ENCODE results near the gene TMEM208.

DNA sequence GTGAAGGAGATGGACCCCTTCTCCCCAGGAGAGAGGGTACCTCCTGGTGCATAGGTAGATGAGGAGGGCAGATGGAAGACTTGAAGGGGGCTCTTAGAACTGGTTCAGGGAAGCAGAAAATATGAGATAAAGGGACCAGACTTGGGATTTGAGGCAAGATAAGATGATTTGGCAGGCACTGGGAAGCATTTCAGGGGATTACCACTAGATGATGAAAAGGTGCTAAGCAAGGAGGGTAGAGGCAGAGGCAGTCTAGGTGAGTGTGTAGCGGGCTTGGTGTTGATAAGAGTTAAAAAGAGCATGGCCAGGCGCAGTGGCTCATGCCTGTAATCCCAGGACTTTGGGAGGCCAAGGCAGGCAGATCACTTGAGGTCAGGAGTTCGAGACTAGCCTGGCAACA lies 36.3 kb downstream of the TMEM208 start:
- TF ChIP-seq, protein P1, sequence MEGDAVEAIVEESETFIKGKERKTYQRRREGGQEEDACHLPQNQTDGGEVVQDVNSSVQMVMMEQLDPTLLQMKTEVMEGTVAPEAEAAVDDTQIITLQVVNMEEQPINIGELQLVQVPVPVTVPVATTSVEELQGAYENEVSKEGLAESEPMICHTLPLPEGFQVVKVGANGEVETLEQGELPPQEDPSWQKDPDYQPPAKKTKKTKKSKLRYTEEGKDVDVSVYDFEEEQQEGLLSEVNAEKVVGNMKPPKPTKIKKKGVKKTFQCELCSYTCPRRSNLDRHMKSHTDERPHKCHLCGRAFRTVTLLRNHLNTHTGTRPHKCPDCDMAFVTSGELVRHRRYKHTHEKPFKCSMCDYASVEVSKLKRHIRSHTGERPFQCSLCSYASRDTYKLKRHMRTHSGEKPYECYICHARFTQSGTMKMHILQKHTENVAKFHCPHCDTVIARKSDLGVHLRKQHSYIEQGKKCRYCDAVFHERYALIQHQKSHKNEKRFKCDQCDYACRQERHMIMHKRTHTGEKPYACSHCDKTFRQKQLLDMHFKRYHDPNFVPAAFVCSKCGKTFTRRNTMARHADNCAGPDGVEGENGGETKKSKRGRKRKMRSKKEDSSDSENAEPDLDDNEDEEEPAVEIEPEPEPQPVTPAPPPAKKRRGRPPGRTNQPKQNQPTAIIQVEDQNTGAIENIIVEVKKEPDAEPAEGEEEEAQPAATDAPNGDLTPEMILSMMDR (conservative IDR thresholded peaks at IDR 0.05), result no peak
- TF ChIP-seq ZFX (IDR thresholded peaks at IDR 0.05), result no peak
